T1000 (cell line): Measurements from ENCODE around the gene TNFAIP3.

Experiments
- DNase-seq: peaks from one replicate; lab custom pipeline; 2025; ENCODE audit warnings: mixed read lengths; lab: John Stamatoyannopoulos, UW

TNFAIP3 gene

GRCh38 chr6:137923866-137924653 lies 57.0 kb downstream of the TNFAIP3 start:
- no peak for DNase-seq

GRCh38 chr6:137925141-137925698 lies 58.2 kb downstream of the TNFAIP3 start:
- no peak for DNase-seq

- no peak for DNase-seq
These were observed 59.2 kb downstream of the TNFAIP3 start for GRCh38 chr6:137926207-137926731.

- no peak for DNase-seq
These were observed 59.9 kb downstream of the TNFAIP3 start for GRCh38 chr6:137926985-137927384.

- no peak for DNase-seq
These were observed 60.7 kb downstream of the TNFAIP3 start for GRCh38 chr6:137927777-137928218.

DNA sequence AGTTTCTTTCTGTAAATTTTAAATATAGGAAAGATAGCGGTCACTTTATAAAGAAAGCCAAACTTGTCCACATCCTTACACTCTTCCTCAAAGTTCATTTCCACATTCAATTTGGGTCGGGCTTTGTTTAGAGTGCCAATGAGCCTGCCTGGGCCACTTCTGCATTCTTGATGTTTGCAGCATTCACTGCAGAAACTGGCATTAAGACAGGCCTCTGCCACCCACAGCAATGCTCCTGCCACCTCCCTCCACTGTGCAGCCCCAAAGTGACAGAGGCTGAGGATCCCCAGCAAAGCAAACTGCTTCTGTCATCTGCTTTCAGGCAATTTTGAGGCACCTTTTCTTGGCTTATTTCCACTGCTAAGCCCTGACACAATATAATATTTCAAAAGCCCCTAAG lies 61.2 kb downstream of the TNFAIP3 start:
- no peak for DNase-seq

- DNase-seq: no peak
These were observed 64.9 kb downstream of the TNFAIP3 start for GRCh38 chr6:137931849-137932465.
